HG03159 (cell line): ENCODE data around the gene NR3C2.
A peak's percentile ranks its signal among the peaks of the same experiment; 100 is the strongest.

Experiments
- ATAC-seq: cut with Tn5 transposase; IDR thresholded peaks from one replicate; pipeline ENCODE4 v1.9.1; 2021; ENCODE audit warnings: mild to moderate bottlenecking, moderate library complexity; ENCODE audit not compliant: unreplicated experiment

NR3C2 gene

GRCh38 chr4:148060264-148061140 lies 381.7 kb downstream of the NR3C2 start:
- ATAC-seq, result no peak

GRCh38 chr4:148059617-148060180 lies 382.5 kb downstream of the NR3C2 start:
- no peak for ATAC-seq

- ATAC-seq, result no peak
Measured at GRCh38 chr4:148057984-148058859, 384.0 kb downstream of the NR3C2 start.

GRCh38 chr4:148057516-148057915 lies 384.7 kb downstream of the NR3C2 start:
- ATAC-seq, result peak; percentile 47

GRCh38 chr4:148056879-148057278 lies 385.3 kb downstream of the NR3C2 start:
- ATAC-seq, result peak; percentile 83

- no peak for ATAC-seq
Measured at GRCh38 chr4:148055844-148056243, 386.4 kb downstream of the NR3C2 start.

GRCh38 chr4:148054275-148054674 lies 387.9 kb downstream of the NR3C2 start:
- no peak for ATAC-seq

GRCh38 chr4:148053298-148054003 lies 388.8 kb downstream of the NR3C2 start:
- no peak for ATAC-seq

- ATAC-seq, result no peak
Measured at GRCh38 chr4:148052448-148052847, 389.8 kb downstream of the NR3C2 start.

- ATAC-seq, result no peak
Measured at GRCh38 chr4:148051403-148051802, 390.8 kb downstream of the NR3C2 start.

- ATAC-seq, result no peak
Measured at GRCh38 chr4:148048598-148048997, 393.6 kb downstream of the NR3C2 start.

GRCh38 chr4:148044912-148045352 lies 397.3 kb downstream of the NR3C2 start:
- ATAC-seq, result peak; percentile 96

GRCh38 chr4:148044089-148044911 lies 397.9 kb downstream of the NR3C2 start:
- peak; percentile 18 for ATAC-seq

GRCh38 chr4:148041606-148042329 lies 400.4 kb downstream of the NR3C2 start:
- ATAC-seq, result no peak

- ATAC-seq, result no peak
Measured at GRCh38 chr4:148034813-148035212, 407.4 kb downstream of the NR3C2 start.

- ATAC-seq, result no peak
Measured at GRCh38 chr4:148030193-148030873, 411.9 kb downstream of the NR3C2 start.

- ATAC-seq, result no peak
Measured at GRCh38 chr4:148029781-148030180, 412.4 kb downstream of the NR3C2 start.
